ENCODE data around the gene PLXNA2.

DNA sequence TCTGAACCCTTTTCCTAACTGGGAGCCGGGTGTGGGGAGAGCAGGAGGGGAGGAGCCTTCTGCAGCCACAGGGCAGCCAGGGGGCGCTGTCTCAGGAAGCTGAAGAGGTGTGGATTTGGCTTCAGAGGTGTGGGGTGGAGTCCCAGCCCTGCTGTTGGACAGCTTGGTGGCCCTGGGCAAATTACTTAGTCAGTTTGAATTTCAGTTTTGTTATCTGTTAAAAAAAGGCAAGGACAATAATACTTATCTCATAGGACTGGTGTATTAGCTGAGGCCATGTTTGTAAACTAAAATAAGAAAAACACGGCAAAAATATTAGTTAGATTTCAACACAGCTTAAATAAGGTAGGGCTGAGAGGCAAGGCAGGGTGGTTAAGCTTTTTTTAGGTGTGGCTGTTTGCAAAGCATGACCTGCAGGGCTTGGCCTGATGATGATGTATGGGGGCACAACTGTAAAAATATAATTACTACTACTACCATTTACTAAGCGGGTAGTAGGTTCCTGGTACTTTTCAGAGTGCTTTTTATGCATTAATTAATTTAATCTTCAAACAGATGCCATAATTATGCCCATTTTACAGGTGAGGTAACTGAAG, 111.8 kb downstream of the PLXNA2 start:
- TF ChIP-seq POLR2A (IDR thresholded peaks at IDR 0.05; ENCODE audit: low read depth, low read length): no peak
- no peak for TF ChIP-seq TAF1 (IDR thresholded peaks at IDR 0.05; ENCODE audit: low read depth, low read length)

Data from GM12891 (cell line).